Measurements from ENCODE around the gene MICU2.
"Not testable (repeated sequence)": the region's sequence is repeated elsewhere in the genome, so short reads cannot be mapped to it uniquely, and the experiment has no call there.

The MICU2 gene

DNA sequence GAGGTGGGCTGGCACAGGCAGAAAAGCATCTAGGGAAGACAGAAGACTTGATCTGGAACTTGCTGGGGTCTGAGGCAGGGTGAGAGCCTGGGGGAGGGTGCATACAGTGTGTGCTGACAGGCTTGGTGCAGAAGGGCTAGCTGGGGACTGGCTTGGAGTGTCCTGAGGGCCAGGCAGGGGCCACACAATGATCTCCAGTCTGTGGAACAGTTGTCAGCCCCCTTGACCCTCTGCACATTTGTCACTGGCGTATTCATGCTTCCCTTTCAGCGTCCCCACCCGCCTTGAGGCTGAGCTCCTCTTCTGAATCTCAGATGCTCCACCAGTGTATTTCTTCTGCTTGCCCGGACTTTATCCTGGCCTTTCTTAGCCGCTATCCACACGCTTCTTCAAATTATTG lies 2.8 kb upstream of the MICU2 start:
- DNase-seq (ENCODE audit: low spot score) = no peak
- in situ Hi-C loops (cut with MboI; ENCODE audit: low pct_unique_long_range_greater_than_20kb, low sequenced_read_pairs, unreplicated experiment) = no loop called here
- no peak for TF ChIP-seq CTCF (IDR thresholded peaks at IDR 0.05; ENCODE audit: extremely low read depth, insufficient read depth, missing control alignments)

DNA sequence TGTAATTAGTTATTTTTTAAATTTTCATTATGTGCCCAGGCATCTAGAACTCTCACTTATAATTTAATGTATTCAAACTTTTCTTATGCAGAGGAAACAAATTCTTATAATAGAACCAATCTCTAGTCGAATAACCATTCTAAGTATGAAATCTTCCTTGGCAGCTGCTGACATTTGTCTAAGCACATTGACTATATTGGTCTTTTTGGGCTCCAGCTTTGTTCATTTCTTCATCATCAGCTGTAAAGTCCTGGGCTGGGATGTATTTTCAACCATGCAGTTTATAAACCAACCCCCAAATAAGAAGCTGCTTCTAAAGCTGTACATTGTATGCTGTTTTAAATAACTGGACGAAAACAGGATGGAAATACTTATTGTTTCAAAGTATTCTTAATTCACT lies 2.3 kb upstream of the MICU2 start:
- DNase-seq (ENCODE audit: low spot score) = no peak
- in situ Hi-C loops (cut with MboI; ENCODE audit: low pct_unique_long_range_greater_than_20kb, low sequenced_read_pairs, unreplicated experiment) = no loop called here
- TF ChIP-seq CTCF (IDR thresholded peaks at IDR 0.05; ENCODE audit: extremely low read depth, insufficient read depth, missing control alignments) = no peak

GRCh38 chr13:21596722-21597121 lies 7.2 kb downstream of the MICU2 start:
- in situ Hi-C loops (cut with MboI; ENCODE audit: low pct_unique_long_range_greater_than_20kb, low sequenced_read_pairs, unreplicated experiment) = no loop called here
- DNase-seq (ENCODE audit: low spot score) = no peak
- TF ChIP-seq CTCF (IDR thresholded peaks at IDR 0.05; ENCODE audit: extremely low read depth, insufficient read depth, missing control alignments) = no peak

GRCh38 chr13:21595546-21595822 lies 8.5 kb downstream of the MICU2 start:
- in situ Hi-C loops (cut with MboI; ENCODE audit: low pct_unique_long_range_greater_than_20kb, low sequenced_read_pairs, unreplicated experiment) = no loop called here
- no peak for TF ChIP-seq CTCF (IDR thresholded peaks at IDR 0.05; ENCODE audit: extremely low read depth, insufficient read depth, missing control alignments)
- no peak for DNase-seq (ENCODE audit: low spot score)

- in situ Hi-C loops (cut with MboI; ENCODE audit: low pct_unique_long_range_greater_than_20kb, low sequenced_read_pairs, unreplicated experiment) = no loop called here
These were observed 9.0 kb downstream of the MICU2 start for GRCh38 chr13:21594715-21595545.

GRCh38 chr13:21590665-21591456 lies 13.1 kb downstream of the MICU2 start:
- in situ Hi-C loops (cut with MboI; ENCODE audit: low pct_unique_long_range_greater_than_20kb, low sequenced_read_pairs, unreplicated experiment); DNase-seq (ENCODE audit: low spot score): not testable (repeated sequence)

More at GRCh38 chr13:21594715-21595545, 9.0 kb downstream of the MICU2 start:
- TF ChIP-seq CTCF (IDR thresholded peaks at IDR 0.05; ENCODE audit: extremely low read depth, insufficient read depth, missing control alignments) = no peak
- no peak for DNase-seq (ENCODE audit: low spot score)

GRCh38 chr13:21590231-21590630 lies 13.7 kb downstream of the MICU2 start:
- no peak for DNase-seq (ENCODE audit: low spot score)
- no peak for TF ChIP-seq CTCF (IDR thresholded peaks at IDR 0.05; ENCODE audit: extremely low read depth, insufficient read depth, missing control alignments)
- in situ Hi-C loops (cut with MboI; ENCODE audit: low pct_unique_long_range_greater_than_20kb, low sequenced_read_pairs, unreplicated experiment) = no loop called here

DNA sequence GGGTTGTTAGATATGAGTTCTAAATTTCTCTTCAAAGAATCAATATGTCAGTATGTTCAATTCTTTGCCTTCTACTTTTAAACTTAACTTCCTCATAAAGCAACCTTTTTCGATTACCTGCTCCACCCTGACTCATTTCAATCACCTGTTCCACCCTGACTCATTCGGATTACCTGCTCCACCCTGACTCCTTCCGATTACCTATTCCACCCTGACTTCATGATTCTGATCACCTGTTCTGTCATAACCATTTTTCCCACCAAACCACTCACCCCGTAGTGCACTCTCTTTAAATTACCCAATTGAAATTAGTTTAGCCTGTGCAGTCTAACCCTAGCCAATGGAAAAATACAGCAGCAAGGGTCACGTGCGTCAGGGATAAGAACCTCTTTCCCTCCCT lies 14.5 kb downstream of the MICU2 start:
- DNase-seq (ENCODE audit: low spot score); in situ Hi-C loops (cut with MboI; ENCODE audit: low pct_unique_long_range_greater_than_20kb, low sequenced_read_pairs, unreplicated experiment): not testable (repeated sequence)

DNA sequence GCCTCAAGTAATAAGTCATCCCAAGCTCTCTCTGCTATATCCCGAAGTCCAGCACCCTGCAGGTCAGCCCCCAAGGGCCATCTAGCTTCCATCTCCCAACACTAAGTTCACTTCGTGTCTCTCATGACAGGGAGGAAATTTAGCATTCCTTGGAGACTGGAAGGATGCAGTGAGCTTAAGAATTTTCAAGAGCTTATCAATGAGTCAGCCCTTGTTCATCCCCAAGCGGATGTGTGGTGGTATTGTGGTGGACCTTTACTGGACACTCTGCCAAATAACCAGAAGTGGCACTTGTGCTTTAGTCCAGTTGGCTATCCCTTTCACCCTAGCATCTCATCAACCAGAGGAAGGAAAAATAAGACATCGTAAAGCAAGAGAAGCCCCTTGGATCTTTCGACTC lies 15.6 kb downstream of the MICU2 start:
- DNase-seq (ENCODE audit: low spot score); in situ Hi-C loops (cut with MboI; ENCODE audit: low pct_unique_long_range_greater_than_20kb, low sequenced_read_pairs, unreplicated experiment): not testable (repeated sequence)

Measured in GM13977 (cell line).